Activated CD4-positive, alpha-beta T cell treated with anti-CD3 and anti-CD28 coated beads, Interleukin-10, Interleukin-2, amounts not matched to agents 100 ng/mL and 50 ng/mL, durations not matched to agents 16 hours and 8 hours (primary cell): Measurements from ENCODE around the gene PTPRG.
"Not testable (repeated sequence)": the region's sequence is repeated elsewhere in the genome, so short reads cannot be mapped to it uniquely, and the experiment has no call there.

Experiments
- DNase-seq: peaks from one replicate; pipeline ENCODE4 v3.0.0-alpha.2; 2020

The PTPRG gene

DNA sequence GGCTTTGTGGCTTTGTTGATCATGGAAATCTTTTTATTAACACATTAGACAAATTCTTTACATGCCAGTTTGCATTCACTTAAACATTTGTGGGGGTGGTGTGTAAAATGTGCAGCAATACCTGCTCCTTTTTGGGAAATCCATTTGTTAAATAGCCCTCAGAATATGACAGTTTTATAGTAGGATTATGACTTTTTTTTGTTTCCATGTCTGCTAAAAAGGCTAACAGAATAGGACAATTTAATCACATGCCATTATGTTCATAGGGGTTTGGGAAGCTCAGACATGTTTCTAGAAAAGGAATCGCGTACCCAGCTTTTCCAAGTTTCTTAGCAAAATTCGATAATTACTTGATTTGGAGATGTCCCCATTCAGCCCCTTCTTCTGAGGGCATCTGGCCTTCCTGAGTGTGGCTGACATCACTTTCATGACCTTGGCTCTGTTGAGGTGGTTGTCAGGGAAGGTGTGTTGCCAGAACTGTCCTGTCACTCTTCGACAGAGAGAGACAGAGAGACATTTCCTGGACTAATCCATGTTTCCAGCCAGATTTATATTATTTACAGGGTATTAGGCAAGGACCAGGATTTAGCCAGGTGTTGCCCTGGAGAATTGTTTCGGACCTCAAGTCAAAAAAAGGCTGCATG is 126.4 kb downstream of the PTPRG start:
- DNase-seq, result no peak

DNA sequence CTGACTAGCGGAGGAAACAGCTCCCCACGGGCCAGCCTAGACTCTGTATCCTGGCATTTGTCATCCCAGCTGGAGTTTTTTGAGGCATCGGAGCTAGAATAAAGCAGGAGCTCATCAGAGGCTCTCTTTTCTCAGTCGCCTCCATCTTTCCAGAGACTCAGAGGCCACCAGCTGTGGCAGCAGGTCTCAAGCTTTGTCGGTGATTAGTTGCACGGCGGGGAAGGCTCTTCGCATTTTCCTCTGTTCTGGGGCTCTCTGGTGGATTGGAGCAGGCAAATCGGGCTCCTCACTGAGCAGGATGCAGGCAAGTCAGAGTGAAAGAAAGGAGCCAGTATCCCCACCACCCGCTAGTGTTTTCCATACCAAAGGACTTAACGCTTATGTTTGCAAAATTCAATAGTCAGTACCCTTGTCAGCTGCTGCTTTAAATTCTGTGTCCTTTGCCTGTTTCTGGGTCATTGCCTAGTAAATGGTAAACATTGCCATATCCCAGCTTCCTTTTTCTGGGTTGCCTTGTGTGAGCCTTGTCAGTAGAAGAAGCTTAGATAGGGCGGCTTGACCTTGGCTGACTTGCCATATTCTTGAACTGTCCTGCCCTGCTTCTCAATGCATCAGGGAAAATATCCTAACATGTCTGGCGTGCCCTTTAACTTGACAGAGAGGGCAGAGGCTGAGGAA is 127.1 kb downstream of the PTPRG start:
- no peak for DNase-seq

DNA sequence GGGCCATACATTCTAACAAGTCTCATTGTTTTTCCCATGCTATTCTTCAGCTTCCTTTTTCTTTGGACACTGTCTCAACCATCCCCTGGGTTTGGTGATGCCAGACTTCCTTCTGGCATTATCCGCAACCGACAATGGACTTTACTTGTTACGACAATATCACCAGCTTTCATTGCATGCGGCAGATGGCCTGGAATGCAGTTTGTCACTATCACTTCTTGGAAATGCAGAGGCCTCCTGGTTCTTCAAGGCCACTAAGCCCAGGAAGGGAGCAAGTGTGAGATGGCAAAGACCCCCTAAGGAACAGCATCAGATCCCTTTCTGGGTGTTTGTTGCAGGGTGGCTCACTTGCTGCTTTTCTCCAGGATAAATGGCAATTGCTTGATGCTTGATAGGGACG is 128.6 kb downstream of the PTPRG start:
- no peak for DNase-seq

DNA sequence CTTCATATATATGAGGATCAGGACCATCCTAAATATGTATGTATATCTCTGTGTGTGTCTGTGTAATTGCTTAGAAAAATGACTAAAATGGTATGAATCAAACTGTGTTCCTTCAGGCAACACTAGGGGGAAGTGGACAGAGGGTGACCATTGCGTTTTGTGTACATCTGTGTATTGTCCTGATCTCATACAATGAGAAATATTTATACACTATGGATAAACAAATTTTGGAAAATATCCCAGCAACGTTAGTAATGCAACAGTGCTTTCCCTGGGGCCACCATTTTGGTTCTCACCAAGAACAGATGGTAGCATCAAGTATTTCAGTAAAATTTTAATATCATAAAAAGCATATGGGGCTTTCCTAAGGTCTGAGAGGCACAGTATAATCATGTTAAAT is 130.1 kb downstream of the PTPRG start:
- DNase-seq, result no peak

- no peak for DNase-seq
Measured at GRCh38 chr3:61697301-61697700, 135.9 kb downstream of the PTPRG start.

DNA sequence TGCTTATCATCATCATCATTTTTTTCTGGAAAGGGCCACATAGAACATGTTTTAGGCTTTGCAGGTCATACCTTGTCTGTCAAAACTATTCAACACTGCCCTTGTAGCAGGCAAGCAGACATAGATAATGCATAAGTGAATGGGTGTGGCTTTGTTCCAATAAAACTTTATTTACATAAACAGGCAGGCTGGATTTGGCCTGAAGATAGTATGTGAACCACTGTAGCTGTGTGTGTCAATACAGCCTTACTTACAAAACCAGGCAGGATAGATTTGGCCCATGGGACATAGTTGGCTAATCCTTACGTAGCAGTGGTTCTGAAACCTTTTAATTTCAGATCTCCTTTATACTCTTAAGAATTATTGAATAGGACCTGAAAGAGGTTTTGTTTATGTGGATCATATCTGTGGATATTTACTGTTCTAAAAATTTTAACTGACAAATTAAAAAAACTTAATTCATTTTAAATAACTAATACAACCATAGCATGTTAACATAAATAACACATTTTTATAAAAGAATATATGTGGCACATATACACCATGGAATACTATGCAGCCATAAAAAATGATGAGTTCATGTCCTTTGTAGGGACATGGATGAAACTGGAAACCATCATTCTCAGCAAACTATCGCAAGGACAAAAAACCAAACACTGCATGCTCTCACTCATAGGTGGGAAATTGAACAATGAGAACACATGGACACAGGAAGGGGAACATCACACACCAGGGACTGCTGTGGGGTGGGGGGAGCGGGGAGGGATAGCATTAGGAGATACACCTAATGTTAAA is 137.1 kb downstream of the PTPRG start:
- DNase-seq, result not testable (repeated sequence)

DNA sequence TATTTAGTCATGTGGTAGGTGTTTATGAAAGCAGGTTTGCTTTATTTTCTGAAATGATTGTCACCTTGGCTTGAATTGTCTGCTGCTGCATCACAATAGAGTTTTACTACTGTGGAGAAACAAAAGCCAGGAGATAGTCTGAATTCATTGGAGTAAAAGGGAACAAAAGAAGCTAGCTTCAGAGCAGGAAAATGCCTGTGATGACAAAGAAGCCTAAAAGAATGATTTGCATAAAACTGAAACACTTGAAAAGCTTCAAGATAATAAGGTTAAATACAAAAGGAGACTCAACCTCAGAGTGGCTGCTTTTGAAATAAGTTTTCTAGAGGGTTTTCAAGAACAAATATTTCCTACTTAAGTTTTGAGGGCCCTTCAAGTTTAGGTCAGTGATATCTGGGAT is 138.3 kb downstream of the PTPRG start:
- no peak for DNase-seq

GRCh38 chr3:61701011-61701410 is 139.6 kb downstream of the PTPRG start:
- no peak for DNase-seq

DNA sequence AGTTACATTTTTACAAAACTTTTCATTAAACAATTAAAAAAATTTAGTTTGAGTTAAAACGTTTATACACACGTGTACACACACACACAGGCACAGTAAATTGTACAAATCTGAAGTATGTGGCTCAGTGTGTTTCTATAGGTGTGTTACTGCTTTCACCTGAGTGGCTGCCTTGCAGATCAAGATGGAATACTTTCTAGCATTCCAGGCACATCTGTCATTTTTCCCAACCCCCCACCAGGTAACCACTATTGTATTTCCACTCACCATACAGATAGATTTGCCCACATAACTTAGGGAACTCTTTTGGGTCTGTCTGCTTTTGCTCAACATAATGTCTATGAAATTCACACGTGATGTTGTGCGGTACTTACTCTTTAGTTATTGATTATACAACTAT is 141.1 kb downstream of the PTPRG start:
- DNase-seq, result no peak

- DNase-seq, result no peak
Measured at GRCh38 chr3:61704807-61705206, 143.4 kb downstream of the PTPRG start.

DNA sequence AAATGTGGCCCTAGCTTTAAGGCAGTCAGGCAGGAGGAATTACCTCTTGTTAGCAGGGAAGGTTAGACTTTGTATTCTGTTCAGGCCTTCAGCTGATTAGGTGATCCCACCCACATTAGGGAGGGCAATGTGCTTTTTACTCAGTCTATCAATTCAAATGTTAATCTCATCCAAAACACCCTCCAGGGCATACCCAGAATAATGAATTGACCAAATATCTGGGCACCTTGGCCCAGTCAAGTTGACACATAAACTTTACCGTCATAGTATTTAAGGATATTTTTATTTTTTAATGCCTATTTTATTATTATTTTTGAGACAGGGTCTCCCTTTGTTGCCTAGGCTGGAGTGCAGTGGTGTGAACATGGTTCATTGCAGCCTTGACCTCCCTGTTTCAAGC is 146.1 kb downstream of the PTPRG start:
- no peak for DNase-seq

DNA sequence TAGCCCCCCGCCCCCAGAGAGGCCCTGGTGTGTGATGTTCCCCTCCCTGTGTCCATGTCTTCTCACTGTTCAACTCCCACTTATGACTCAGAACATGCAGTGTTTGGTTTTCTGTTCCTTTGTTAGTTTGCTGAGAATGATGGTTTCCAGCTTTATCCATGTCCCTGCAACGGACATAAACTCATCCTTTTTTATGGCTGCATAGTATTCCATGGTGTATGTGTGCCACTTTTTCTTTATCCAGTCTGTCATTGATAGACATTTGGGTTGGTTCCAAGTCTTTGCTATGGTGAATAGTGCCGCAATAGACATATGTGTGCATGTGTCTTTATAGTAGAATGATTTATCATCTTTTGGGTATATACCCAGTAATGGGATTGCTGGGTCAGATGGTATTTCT is 149.5 kb downstream of the PTPRG start:
- not testable (repeated sequence) for DNase-seq

- no peak for DNase-seq
Measured at GRCh38 chr3:61714225-61714624, 152.9 kb downstream of the PTPRG start.

DNA sequence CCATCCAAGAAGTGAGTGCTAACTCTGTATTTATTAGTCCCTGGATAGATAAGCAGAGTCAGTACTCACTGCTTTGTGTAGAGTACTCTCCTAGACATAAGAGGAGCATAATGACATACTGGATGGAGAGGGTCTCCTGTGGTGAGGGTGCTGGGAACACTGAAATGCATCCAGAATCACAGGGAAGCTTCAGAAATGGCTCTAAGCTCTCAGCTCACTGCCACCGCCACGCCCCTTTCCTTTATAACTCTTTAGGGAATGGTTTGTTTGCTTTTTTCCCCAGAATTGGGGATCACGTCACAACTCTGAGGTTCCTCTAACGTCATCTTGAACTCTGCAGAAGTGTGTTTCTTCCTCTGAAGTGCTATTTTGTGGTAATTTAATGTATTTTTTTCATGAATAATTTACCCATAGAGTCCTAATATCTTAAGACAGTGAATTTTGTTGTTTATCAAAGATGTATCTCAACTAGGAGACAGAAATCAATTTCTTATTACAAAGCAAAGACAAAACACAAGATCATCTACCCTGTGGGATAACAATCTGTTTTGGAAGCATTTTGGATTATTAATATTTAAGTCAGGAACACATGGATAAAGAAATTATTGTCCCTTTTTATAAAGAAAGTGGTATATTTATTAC is 154.6 kb downstream of the PTPRG start:
- no peak for DNase-seq

DNA sequence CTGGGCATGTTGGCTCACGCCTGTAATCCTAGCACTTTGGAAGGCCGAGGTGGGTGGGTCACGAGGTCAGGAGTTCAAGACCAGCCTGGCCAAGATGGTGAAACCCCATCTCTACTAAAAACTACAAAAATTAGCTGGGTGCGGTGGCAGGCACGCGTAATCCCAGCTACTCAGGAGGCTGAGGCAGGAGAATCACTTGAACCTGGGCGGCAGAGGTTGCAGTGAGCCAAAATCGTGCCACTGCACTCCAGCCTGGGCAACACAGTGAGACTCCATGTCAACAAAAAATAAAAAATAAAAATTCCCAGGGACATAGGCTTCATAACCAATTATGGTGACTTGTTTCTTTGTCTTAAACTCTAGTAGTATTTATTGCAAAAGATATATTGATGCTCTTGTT is 155.3 kb downstream of the PTPRG start:
- not testable (repeated sequence) for DNase-seq

GRCh38 chr3:61718565-61718964 is 157.2 kb downstream of the PTPRG start:
- DNase-seq, result no peak

- DNase-seq, result no peak
Measured at GRCh38 chr3:61719278-61719977, 158.1 kb downstream of the PTPRG start.

DNA sequence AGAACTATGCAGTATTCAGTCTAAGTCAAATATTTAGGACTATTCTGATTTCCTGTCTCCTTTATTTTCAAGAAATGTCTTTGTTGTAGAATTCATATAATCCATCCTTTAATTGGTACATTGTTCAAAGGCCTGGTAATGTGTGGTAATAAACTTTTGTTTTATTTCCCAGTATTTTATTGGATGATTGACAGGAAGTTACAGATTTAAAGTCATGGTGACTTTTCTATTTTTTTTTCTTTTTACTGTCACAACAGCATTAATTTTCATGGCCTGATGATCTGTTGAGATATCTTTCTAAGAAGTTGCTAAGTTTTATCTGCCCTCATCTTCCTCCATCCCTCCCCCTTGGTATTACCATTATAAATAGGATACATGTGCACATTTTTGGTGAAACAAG is 161.7 kb downstream of the PTPRG start:
- DNase-seq, result no peak

GRCh38 chr3:61724183-61724582 is 162.8 kb downstream of the PTPRG start:
- no peak for DNase-seq

- no peak for DNase-seq
Measured at GRCh38 chr3:61724801-61725200, 163.4 kb downstream of the PTPRG start.

DNA sequence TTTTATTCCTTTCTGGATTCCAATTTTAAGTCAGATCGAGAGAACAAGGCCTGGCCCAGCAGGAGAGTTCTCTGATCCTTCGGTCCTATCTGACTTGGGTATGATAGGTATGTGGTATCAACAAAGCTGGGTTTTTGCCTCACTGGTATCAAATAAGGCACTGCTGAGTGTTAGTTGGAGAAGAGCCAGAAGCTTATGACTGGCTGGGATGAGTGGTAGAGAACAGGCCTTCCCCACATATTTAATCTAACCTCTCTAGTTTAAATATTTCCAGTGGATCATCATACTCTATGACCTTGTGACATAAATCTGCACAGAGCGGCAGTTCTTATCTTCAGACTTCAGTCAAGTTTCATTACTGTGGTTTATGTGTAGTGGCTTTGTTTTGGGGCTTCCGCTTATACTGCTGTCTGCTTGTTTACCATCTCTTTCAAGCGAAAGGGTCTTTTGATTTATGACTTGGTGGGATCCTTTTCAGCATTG is 164.5 kb downstream of the PTPRG start:
- DNase-seq, result no peak

DNA sequence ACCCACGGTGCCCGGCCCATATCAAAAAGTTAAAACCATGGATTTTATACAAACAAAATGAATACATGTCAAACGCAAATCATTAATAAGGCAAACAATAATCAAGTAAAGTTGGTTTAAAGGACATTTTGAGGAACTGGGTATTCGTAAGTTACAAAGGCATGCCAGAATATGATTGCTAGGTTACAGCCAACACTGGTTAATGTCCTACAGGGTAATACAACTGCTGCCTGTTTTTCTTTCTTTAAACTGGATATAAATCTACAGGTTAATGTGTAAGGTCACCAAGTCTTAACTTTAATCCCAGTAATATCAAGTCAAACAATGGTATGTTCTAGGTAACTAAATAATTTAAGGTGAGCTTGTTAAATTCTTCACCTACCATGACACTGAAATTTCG is 166.1 kb downstream of the PTPRG start:
- DNase-seq, result no peak
